GM12892 (cell line): ENCODE data around the gene PRDM12.

Experiments
- POLR2A ChIP-seq: IDR thresholded peaks from 2 replicates; pipeline ENCODE4 v1.6.1; 2011; ENCODE audit warnings: low read depth, low read length, control low read depth
- POLR2AphosphoS5 ChIP-seq: IDR thresholded peaks from 2 replicates; pipeline ENCODE4 v1.6.1; 2011; ENCODE audit warnings: low read depth, low read length, control low read depth

- TF ChIP-seq POLR2A (no peak), POLR2AphosphoS5 (no peak)
These were observed 29.1 kb upstream of the PRDM12 start for GRCh38 chr9:130635306-130635705.
